Stimulated activated CD4-positive, alpha-beta T cell treated with anti-CD3 and anti-CD28 coated beads, Interleukin-1b, Interleukin-23, amount 100 ng/mL, for 4 hours (primary cell): ENCODE results near the gene COL4A2.
"Not testable (repeated sequence)": the region's sequence is repeated elsewhere in the genome, so short reads cannot be mapped to it uniquely, and the experiment has no call there.

Source experiments
- DNase-seq, 2 donors: peaks; one replicate each; pipeline ENCODE4 v3.0.0-alpha.2; 2020; ENCODE audit warnings: low read depth in 2 of 2

Gene COL4A2

GRCh38 chr13:110517505-110518225 lies 210.6 kb downstream of the COL4A2 start:
- DNase-seq = no peak

GRCh38 chr13:110518226-110518525 lies 211.1 kb downstream of the COL4A2 start:
- DNase-seq = no peak

GRCh38 chr13:110518571-110518970 lies 211.5 kb downstream of the COL4A2 start:
- DNase-seq = no peak

GRCh38 chr13:110519046-110519445 lies 212.0 kb downstream of the COL4A2 start:
- DNase-seq = no peak

GRCh38 chr13:110519506-110519905 lies 212.4 kb downstream of the COL4A2 start:
- DNase-seq = no peak

GRCh38 chr13:110520431-110521295 lies 213.6 kb downstream of the COL4A2 start:
- DNase-seq = no peak

- no peak for DNase-seq
Measured at GRCh38 chr13:110521296-110521680, 214.2 kb downstream of the COL4A2 start.

- DNase-seq = no peak
Measured at GRCh38 chr13:110521946-110522345, 214.9 kb downstream of the COL4A2 start.

- no peak for DNase-seq
Measured at GRCh38 chr13:110522721-110523120, 215.6 kb downstream of the COL4A2 start.

GRCh38 chr13:110523180-110523579 lies 216.1 kb downstream of the COL4A2 start:
- DNase-seq = no peak

GRCh38 chr13:110523838-110524540 lies 216.9 kb downstream of the COL4A2 start:
- no peak for DNase-seq

GRCh38 chr13:110524541-110525257 lies 217.6 kb downstream of the COL4A2 start:
- no peak for DNase-seq

GRCh38 chr13:110525328-110526319 lies 218.5 kb downstream of the COL4A2 start:
- DNase-seq = no peak

- DNase-seq = no peak
Measured at GRCh38 chr13:110528371-110528770, 221.3 kb downstream of the COL4A2 start.

- no peak for DNase-seq
Measured at GRCh38 chr13:110528911-110529310, 221.8 kb downstream of the COL4A2 start.

- DNase-seq = no peak
Measured at GRCh38 chr13:110529522-110530311, 222.6 kb downstream of the COL4A2 start.

GRCh38 chr13:110531100-110531499 lies 224.0 kb downstream of the COL4A2 start:
- no peak for DNase-seq

- DNase-seq = no peak
Measured at GRCh38 chr13:110531671-110532083, 224.6 kb downstream of the COL4A2 start.

GRCh38 chr13:110532258-110532657 lies 225.2 kb downstream of the COL4A2 start:
- not testable (repeated sequence) for DNase-seq
